ENCODE measurements around the gene RHOH.

RHOH gene

DNA sequence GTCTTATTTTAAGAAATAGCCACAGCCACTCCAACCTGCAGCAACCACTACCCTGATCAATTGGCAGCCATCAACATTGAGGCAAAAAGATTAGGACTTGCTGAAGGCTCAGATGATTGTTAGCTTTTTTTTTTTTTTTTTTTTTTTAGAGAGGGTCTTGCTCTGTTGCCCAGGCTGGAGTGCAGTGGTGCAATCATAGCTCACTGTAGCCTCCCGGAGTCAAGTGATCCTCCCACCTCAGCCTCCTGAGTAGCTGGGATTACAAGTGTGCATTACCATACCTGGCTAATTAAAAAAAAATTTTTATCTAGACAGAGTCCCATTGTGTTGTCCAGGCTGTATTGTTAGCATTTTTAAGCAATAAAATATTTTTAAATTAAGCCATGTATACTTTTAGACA lies 26.5 kb downstream of the RHOH start:
- Histone ChIP-seq H3K9me2 (ENCODE audit: low read depth, low read length) (no peaks in the 10 kb centered on the region), H3K27ac (ENCODE audit: low read depth, low read length, poor library complexity, severe bottlenecking) (peak overlapping the region; percentile 45), H4K20me1 (ENCODE audit: insufficient read depth, low read length) (peaks cover 6% of the 10 kb centered on the region; the same call in 1 of the 2 replicates), H3F3A (ENCODE audit: insufficient read depth, low read length) (peaks cover 5% of the 10 kb centered on the region; the same call in 1 of the 2 replicates), H3K9me3 (ENCODE audit: low read length) (no peaks in the 10 kb centered on the region), H3K4me3 (ENCODE audit: low read depth, low read length, poor library complexity, severe bottlenecking) (no peak overlapping the region), H3K9ac (ENCODE audit: low read length) (no peak overlapping the region), H3K4me1 (ENCODE audit: insufficient read depth, low read length, severe bottlenecking) (peaks cover 97% of the 10 kb centered on the region), H3K4me2 (ENCODE audit: low read length) (no peak overlapping the region; the same call in 1 of the 2 replicates), H3K79me2 (ENCODE audit: insufficient read depth, low read length) (peaks cover 98% of the 10 kb centered on the region), H2AFZ (ENCODE audit: low read length) (no peak overlapping the region), H3K36me3 (ENCODE audit: insufficient read depth, low read length) (peaks cover 89% of the 10 kb centered on the region), H3K27me3 (ENCODE audit: insufficient read depth, low read length) (no peaks in the 10 kb centered on the region)
- no peak for TF ChIP-seq EZH2 (IDR thresholded peaks at IDR 0.05; ENCODE audit: borderline replicate concordance, low read length)
- TF ChIP-seq, protein P1, sequence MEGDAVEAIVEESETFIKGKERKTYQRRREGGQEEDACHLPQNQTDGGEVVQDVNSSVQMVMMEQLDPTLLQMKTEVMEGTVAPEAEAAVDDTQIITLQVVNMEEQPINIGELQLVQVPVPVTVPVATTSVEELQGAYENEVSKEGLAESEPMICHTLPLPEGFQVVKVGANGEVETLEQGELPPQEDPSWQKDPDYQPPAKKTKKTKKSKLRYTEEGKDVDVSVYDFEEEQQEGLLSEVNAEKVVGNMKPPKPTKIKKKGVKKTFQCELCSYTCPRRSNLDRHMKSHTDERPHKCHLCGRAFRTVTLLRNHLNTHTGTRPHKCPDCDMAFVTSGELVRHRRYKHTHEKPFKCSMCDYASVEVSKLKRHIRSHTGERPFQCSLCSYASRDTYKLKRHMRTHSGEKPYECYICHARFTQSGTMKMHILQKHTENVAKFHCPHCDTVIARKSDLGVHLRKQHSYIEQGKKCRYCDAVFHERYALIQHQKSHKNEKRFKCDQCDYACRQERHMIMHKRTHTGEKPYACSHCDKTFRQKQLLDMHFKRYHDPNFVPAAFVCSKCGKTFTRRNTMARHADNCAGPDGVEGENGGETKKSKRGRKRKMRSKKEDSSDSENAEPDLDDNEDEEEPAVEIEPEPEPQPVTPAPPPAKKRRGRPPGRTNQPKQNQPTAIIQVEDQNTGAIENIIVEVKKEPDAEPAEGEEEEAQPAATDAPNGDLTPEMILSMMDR (IDR thresholded peaks at IDR 0.05; ENCODE audit: low read length): no peak

- no peaks in the 10 kb centered on the region for H3K27me3 ChIP-seq (ENCODE audit: insufficient read depth, low read length)
- peaks cover 5% of the 10 kb centered on the region; the same call in 1 of the 2 replicates for H3F3A ChIP-seq (ENCODE audit: insufficient read depth, low read length)
- no peak overlapping the region for H2AFZ ChIP-seq (ENCODE audit: low read length)
- peaks cover 97% of the 10 kb centered on the region for H3K4me1 ChIP-seq (ENCODE audit: insufficient read depth, low read length, severe bottlenecking)
- no peaks in the 10 kb centered on the region for H3K9me2 ChIP-seq (ENCODE audit: low read depth, low read length)
- H4K20me1 ChIP-seq (ENCODE audit: insufficient read depth, low read length): peaks cover 9% of the 10 kb centered on the region; the same call in 1 of the 2 replicates
- TF ChIP-seq, protein P1 (IDR thresholded peaks at IDR 0.05; ENCODE audit: low read length): no peak
- no peak for TF ChIP-seq EZH2 (IDR thresholded peaks at IDR 0.05; ENCODE audit: borderline replicate concordance, low read length)
- no peak overlapping the region for H3K4me3 ChIP-seq (ENCODE audit: low read depth, low read length, poor library complexity, severe bottlenecking)
- H3K4me2 ChIP-seq (ENCODE audit: low read length): no peak overlapping the region
- no peak overlapping the region for H3K9ac ChIP-seq (ENCODE audit: low read length)
- H3K36me3 ChIP-seq (ENCODE audit: insufficient read depth, low read length): peaks cover 93% of the 10 kb centered on the region
- peak overlapping the region; percentile 37 for H3K27ac ChIP-seq (ENCODE audit: low read depth, low read length, poor library complexity, severe bottlenecking)
- H3K79me2 ChIP-seq (ENCODE audit: insufficient read depth, low read length): peaks cover 98% of the 10 kb centered on the region
- no peaks in the 10 kb centered on the region for H3K9me3 ChIP-seq (ENCODE audit: low read length)
Measured at GRCh38 chr4:40224432-40224831, 27.6 kb downstream of the RHOH start.

DNA sequence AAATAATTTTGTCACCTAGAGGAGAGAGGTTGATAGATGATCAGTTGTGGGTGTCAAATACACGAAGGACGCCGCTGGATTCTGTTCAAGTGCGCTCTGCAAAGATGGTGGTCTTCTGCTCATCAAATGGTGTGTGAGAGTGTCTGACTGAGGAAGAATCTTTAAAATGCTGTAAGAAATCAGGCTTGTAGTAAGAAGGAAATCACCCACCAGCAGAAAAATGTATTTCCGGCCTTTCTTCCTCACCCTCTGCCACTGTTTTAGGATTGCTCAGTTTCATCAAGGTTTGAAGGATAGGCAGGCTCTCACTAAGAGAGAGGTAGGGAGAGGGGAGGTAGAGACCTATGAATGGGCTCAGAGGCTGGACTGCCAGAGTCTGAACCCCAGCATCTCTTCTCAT lies 28.7 kb downstream of the RHOH start:
- Histone ChIP-seq H3K4me1 (ENCODE audit: insufficient read depth, low read length, severe bottlenecking) (peaks cover 97% of the 10 kb centered on the region), H3K9me2 (ENCODE audit: low read depth, low read length) (no peaks in the 10 kb centered on the region), H4K20me1 (ENCODE audit: insufficient read depth, low read length) (peaks cover 9% of the 10 kb centered on the region; the same call in 1 of the 2 replicates), H2AFZ (ENCODE audit: low read length) (no peak overlapping the region), H3K4me2 (ENCODE audit: low read length) (no peak overlapping the region), H3K4me3 (ENCODE audit: low read depth, low read length, poor library complexity, severe bottlenecking) (no peak overlapping the region), H3K9me3 (ENCODE audit: low read length) (no peaks in the 10 kb centered on the region), H3K79me2 (ENCODE audit: insufficient read depth, low read length) (peaks cover 98% of the 10 kb centered on the region), H3K27me3 (ENCODE audit: insufficient read depth, low read length) (no peaks in the 10 kb centered on the region), H3K36me3 (ENCODE audit: insufficient read depth, low read length) (peaks cover 93% of the 10 kb centered on the region), H3F3A (ENCODE audit: insufficient read depth, low read length) (0 out of 2 replicates have a peak, but pooled peaks cover 3% of the 10 kb centered on the region), H3K9ac (ENCODE audit: low read length) (no peak overlapping the region), H3K27ac (ENCODE audit: low read depth, low read length, poor library complexity, severe bottlenecking) (peak overlapping the region; percentile 18)
- TF ChIP-seq EZH2 (IDR thresholded peaks at IDR 0.05; ENCODE audit: borderline replicate concordance, low read length): no peak
- TF ChIP-seq, protein P1 (IDR thresholded peaks at IDR 0.05; ENCODE audit: low read length): no peak
